PC-3 (cell line): ENCODE results near the gene ATP8B3. TPM values are rescaled to one million over a fixed set of nuclear protein-coding genes. Genes with fewer than 3 reads are reported as not detected.

Source experiments
- ATAC-seq: fragments of 200-7000 bp; cut with Tn5 transposase; 2 replicates; pipeline ENCODE4 v1.9.1; 2020; ENCODE audit warnings: mild to moderate bottlenecking, moderate library complexity
- BruUV-seq: library from RNA; stranded (reverse); fragments of 400-500 nt; replicated peaks from 2 replicates; lab custom pipeline; 2021; lab: Mats Ljungman, UMichigan
- CTCF ChIA-PET: fragments of 300-600 bp; sonication (Branson Sonifier 250); formaldehyde crosslinking; loops from one replicate; lab custom pipeline; 2022; ENCODE audit warnings: antibody characterized with exemption; lab: Charles Lee
- POLR2A ChIA-PET: fragments of 300-600 bp; sonication (Branson Sonifier 250); formaldehyde crosslinking; loops from one replicate; lab custom pipeline; 2022; ENCODE audit warnings: antibody characterized with exemption; ENCODE audit not compliant: unreplicated experiment; lab: Charles Lee
- DNase-seq: peaks from one replicate; pipeline ENCODE4 v3.0.0-alpha.2; 2015
- H2AFZ ChIP-seq: fragments of 300-600 bp; sonication (generic); 2 replicates; pipeline ENCODE4 v1.6.0; 2016; ENCODE audit warnings: antibody characterized with exemption, low read length
- H3F3A ChIP-seq: fragments of 300-600 bp; sonication (generic); one replicate; pipeline ENCODE4 v1.6.0; 2017; ENCODE audit warnings: antibody characterized with exemption, low read length, control low read depth, mild to moderate bottlenecking; ENCODE audit not compliant: unreplicated experiment
- H3K27ac ChIP-seq: fragments of 300-600 bp; sonication (generic); 2 replicates; pipeline ENCODE4 v1.5.1; 2016; ENCODE audit warnings: mild to moderate bottlenecking, low read length
- H3K27me3 ChIP-seq: fragments of 300-600 bp; sonication (generic); 2 replicates; pipeline ENCODE4 v1.6.1; 2016; ENCODE audit warnings: low read length, mixed read lengths
- H3K36me3 ChIP-seq: fragments of 300-600 bp; sonication (generic); 2 replicates; pipeline ENCODE4 v1.6.1; 2016; ENCODE audit warnings: low read depth, mixed run types, low read length, mixed read lengths
- H3K4me1 ChIP-seq: fragments of 300-600 bp; sonication (generic); 2 replicates; pipeline ENCODE4 v1.5.1; 2016; ENCODE audit warnings: low read length; ENCODE audit not compliant: insufficient read depth
- H3K4me2 ChIP-seq: fragments of 300-600 bp; sonication (generic); 2 replicates; pipeline ENCODE4 v1.6.0; 2016; ENCODE audit warnings: low read length
- H3K4me3 ChIP-seq: fragments of 300-600 bp; sonication (generic); 2 replicates; pipeline ENCODE4 v1.5.1; 2016; ENCODE audit warnings: mild to moderate bottlenecking, low read length, mixed read lengths
- H3K79me2 ChIP-seq: fragments of 300-600 bp; sonication (generic); 2 replicates; pipeline ENCODE4 v1.6.1; 2017; ENCODE audit warnings: low read length, mixed read lengths
- H3K9ac ChIP-seq: fragments of 300-600 bp; sonication (generic); 2 replicates; pipeline ENCODE4 v1.6.0; 2016; ENCODE audit warnings: mild to moderate bottlenecking, low read length
- H3K9me2 ChIP-seq: fragments of 300-600 bp; sonication (generic); replicated peaks from 2 replicates; pipeline ENCODE4 v1.6.1; 2016; ENCODE audit warnings: mixed run types, low read length, mixed read lengths
- H3K9me3 ChIP-seq: fragments of 300-600 bp; sonication (generic); 2 replicates; pipeline ENCODE4 v1.6.1; 2016; ENCODE audit warnings: low read length, mixed read lengths
- H4K20me1 ChIP-seq: fragments of 300-600 bp; sonication (generic); 2 replicates; pipeline ENCODE4 v1.6.1; 2016; ENCODE audit warnings: low read length, mixed read lengths
- CTCF ChIP-seq: fragments of 300-600 bp; sonication (generic); conservative IDR thresholded peaks from 2 replicates; pipeline ENCODE4 v1.5.1; 2017; ENCODE audit warnings: antibody characterized with exemption, low read depth, mild to moderate bottlenecking, low read length
- EZH2 ChIP-seq: fragments of 300-600 bp; sonication (generic); IDR thresholded peaks from one replicate; pipeline ENCODE4 v1.6.1; 2017; ENCODE audit warnings: antibody characterized with exemption, mild to moderate bottlenecking, low read length; ENCODE audit not compliant: unreplicated experiment
- EZH2phosphoT487 ChIP-seq: fragments of 300-600 bp; sonication (generic); IDR thresholded peaks from 2 replicates; pipeline ENCODE4 v1.6.1; 2018; ENCODE audit warnings: mild to moderate bottlenecking, antibody characterized with exemption, low read length, borderline replicate concordance
- intact Hi-C: fragments of 100-400 bp; cut with micrococcal nuclease; formaldehyde crosslinking; loops from 2 replicates; pipeline ENCODE4 v1.9.0; 2023
- total RNA-seq: library from RNA; depleted of rRNA; stranded (reverse); fragments of >200 nt; gene quantifications from 2 replicates; pipeline ENCODE4 v1.2.3, GENCODE V29; 2014

Gene ATP8B3
- total RNA-seq, 1 experiment from 2014 or later: 4.2 TPM

- ChIA-PET CTCF (interaction anchor here (1.8 kb wide), 1 partner anchor 92 kb away, joined by 5 read pairs; no protein-coding TSS in a partner anchor), POLR2A (no interaction called here)
Observed at GRCh38 chr19:1764729-1765128, 47.3 kb downstream of the ATP8B3 start.

GRCh38 chr19:1763648-1764639 is 48.1 kb downstream of the ATP8B3 start:
- H3K4me1 ChIP-seq: 0 out of 2 replicates have a peak, but pooled peaks cover 7% of the 10 kb centered on the region
- H3K79me2 ChIP-seq: no peaks in the 10 kb centered on the region
- no peaks in the 10 kb centered on the region for H3K9me3 ChIP-seq
- BruUV-seq: no TSS peak
- H3K27ac ChIP-seq: no peak overlapping the region
- ChIA-PET POLR2A (interaction anchor here (0.7 kb wide), 1 partner anchor 17 kb away, joined by 3 read pairs; no protein-coding TSS in a partner anchor), CTCF (interaction anchor here (0.6 to 1.8 kb wide), 2 partner anchors 35 to 92 kb away, joined by 5 to 7 read pairs; no protein-coding TSS in a partner anchor)
- H3K4me2 ChIP-seq: no peak overlapping the region
- no peaks in the 10 kb centered on the region for H3K27me3 ChIP-seq
- DNase-seq (no peak), ATAC-seq (no peak)
- intact Hi-C loops: no loop called here
- H3K4me3 ChIP-seq: no peak overlapping the region
- no peaks in the 10 kb centered on the region for H3K9me2 ChIP-seq
- H3K36me3 ChIP-seq: no peaks in the 10 kb centered on the region
- TF ChIP-seq CTCF (no peak), EZH2phosphoT487 (no peak), EZH2 (no peak)
- no peaks in the 10 kb centered on the region for H4K20me1 ChIP-seq
- H3F3A ChIP-seq: no peaks in the 10 kb centered on the region
- no peak overlapping the region for H3K9ac ChIP-seq
- no peak overlapping the region for H2AFZ ChIP-seq

More at GRCh38 chr19:1764729-1765128, 47.3 kb downstream of the ATP8B3 start:
- intact Hi-C loops: no loop called here
- H3K4me3 ChIP-seq: no peak overlapping the region
- no peaks in the 10 kb centered on the region for H3F3A ChIP-seq
- no peak overlapping the region for H3K27ac ChIP-seq
- no peak for DNase-seq
- no peaks in the 10 kb centered on the region for H3K79me2 ChIP-seq
- H3K4me2 ChIP-seq: no peak overlapping the region
- BruUV-seq: no TSS peak
- no peak for TF ChIP-seq CTCF
- no peak for TF ChIP-seq EZH2
- no peak for TF ChIP-seq EZH2phosphoT487
- no peaks in the 10 kb centered on the region for H3K27me3 ChIP-seq
- H3K4me1 ChIP-seq: 0 out of 2 replicates have a peak, but pooled peaks cover 7% of the 10 kb centered on the region
- H4K20me1 ChIP-seq: no peaks in the 10 kb centered on the region
- H3K9ac ChIP-seq: no peak overlapping the region
- H3K36me3 ChIP-seq: no peaks in the 10 kb centered on the region
- H3K9me2 ChIP-seq: no peaks in the 10 kb centered on the region
- no peaks in the 10 kb centered on the region for H3K9me3 ChIP-seq
- no peak overlapping the region for H2AFZ ChIP-seq
- no peak for ATAC-seq
